Keratinocyte (primary cell): ENCODE measurements around the gene ANO2. TPM values are rescaled to one million over a fixed set of nuclear protein-coding genes. Genes with fewer than 3 reads are reported as not detected.

Source experiments
- DNase-seq: peaks from one replicate; pipeline ENCODE4 v3.0.0-alpha.2; 2011; ENCODE audit warnings: low read depth, missing footprints, low spot score
- FAIRE-seq: peaks from 2 replicates; lab custom pipeline; 2011; peaks lifted over from hg19 to GRCh38; lab: Jason Lieb, UNC
- H2AFZ ChIP-seq: 2 replicates; pipeline ENCODE4 v1.6.0; 2012; ENCODE audit warnings: low read length, control low read depth, inconsistent platforms; ENCODE audit not compliant: control insufficient read depth
- H3K27ac ChIP-seq: 2 replicates; pipeline ENCODE4 v1.5.1; 2011; ENCODE audit warnings: low read length; ENCODE audit not compliant: control insufficient read depth, insufficient read depth
- H3K27me3 ChIP-seq: 3 replicates; pipeline ENCODE4 v1.6.0; 2011; ENCODE audit warnings: low read length; ENCODE audit not compliant: control insufficient read depth, insufficient read depth; ENCODE audit errors: extremely low read depth
- H3K36me3 ChIP-seq, 2 experiments: 2 replicates in 1 of 2; 3 replicates in 1 of 2; pipeline ENCODE4 v1.5.1; 2011; ENCODE audit warnings: low read length in 2 of 2, mild to moderate bottlenecking in 1 of 2; ENCODE audit not compliant: control insufficient read depth in 2 of 2, insufficient read depth in 2 of 2; ENCODE audit errors: extremely low read depth in 1 of 2
- H3K4me1 ChIP-seq: 3 replicates; pipeline ENCODE4 v1.5.1; 2011; ENCODE audit warnings: low read length; ENCODE audit not compliant: control insufficient read depth, insufficient read depth; ENCODE audit errors: extremely low read depth
- H3K4me2 ChIP-seq: 3 replicates; pipeline ENCODE4 v1.6.0; 2011; ENCODE audit warnings: low read depth, low read length; ENCODE audit not compliant: control insufficient read depth, insufficient read depth; ENCODE audit errors: extremely low read depth
- H3K4me3 ChIP-seq, 3 experiments: fragments of 200-600 bp in 1 of 3; sonication (generic) in 1 of 3; 2 replicates in 2 of 3; 3 replicates in 1 of 3; pipeline ENCODE4 v1.5.1; 2011 to 2016; ENCODE audit warnings: low read length in 3 of 3, mild to moderate bottlenecking in 3 of 3, control low read depth in 2 of 3, inconsistent platforms in 1 of 3, low read depth in 1 of 3, mixed read lengths in 1 of 3, mixed run types in 1 of 3, moderate library complexity in 1 of 3; ENCODE audit not compliant: control insufficient read depth in 2 of 3, insufficient read depth in 2 of 3; ENCODE audit errors: extremely low read depth in 1 of 3
- H3K79me2 ChIP-seq: 2 replicates; pipeline ENCODE4 v1.6.0; 2012; ENCODE audit warnings: low read length; ENCODE audit not compliant: control insufficient read depth, insufficient read depth
- H3K9ac ChIP-seq: 3 replicates; pipeline ENCODE4 v1.6.0; 2011; ENCODE audit warnings: low read length; ENCODE audit not compliant: control insufficient read depth, insufficient read depth; ENCODE audit errors: extremely low read depth
- H3K9me1 ChIP-seq: 3 replicates; pipeline ENCODE4 v1.6.0; 2011; ENCODE audit warnings: low read length; ENCODE audit not compliant: control insufficient read depth, insufficient read depth; ENCODE audit errors: extremely low read depth
- H3K9me3 ChIP-seq: 2 replicates; pipeline ENCODE4 v1.5.1; 2012; ENCODE audit warnings: low read depth, low read length; ENCODE audit not compliant: control insufficient read depth
- H4K20me1 ChIP-seq: 3 replicates; pipeline ENCODE4 v1.6.0; 2011; ENCODE audit warnings: low read length; ENCODE audit not compliant: control insufficient read depth, insufficient read depth; ENCODE audit errors: extremely low read depth
- EZH2 ChIP-seq: IDR thresholded peaks from one replicate; pipeline ENCODE4 v1.6.1; 2012; ENCODE audit warnings: inconsistent platforms, mild to moderate bottlenecking, low read length, moderate library complexity
- dilution Hi-C: fragments of 300-500 bp; cut with MboI; formaldehyde crosslinking; loops from one replicate; pipeline ENCODE4 v1.7.0; 2020; ENCODE audit warnings: low sequenced_read_pairs; ENCODE audit not compliant: extremely low pct_ligation_motif_present
- polyA plus RNA-seq, 5 experiments: library from polyadenylated mRNA; depleted of rRNA in 3 of 5; stranded (reverse) in 3 of 5; stranded (forward) in 1 of 5; unstranded in 1 of 5; fragments of >200 nt; gene quantifications; 1 replicate in 1 of 5; 2 replicates in 3 of 5; 3 replicates in 1 of 5; pipeline versions ENCODE4 v1.2.1 to v1.2.3, GENCODE V29; 2011 to 2012; ENCODE audit warnings: missing spikeins in 2 of 5, low read depth in 1 of 5, low replicate concordance in 1 of 5
- TF ChIP-seq, protein P1 (sequence below), 3 experiments: IDR thresholded peaks in 1 of 3; conservative IDR thresholded peaks in 1 of 3; optimal IDR thresholded peaks in 1 of 3; 2 replicates in 2 of 3; 3 replicates in 1 of 3; pipeline versions ENCODE3 to v1.5.1; 2011; ENCODE audit warnings: low read length in 3 of 3, mild to moderate bottlenecking in 3 of 3, moderate library complexity in 2 of 3, control low read depth in 1 of 3, inconsistent platforms in 1 of 3; ENCODE audit not compliant: insufficient read depth in 2 of 3; ENCODE audit errors: extremely low read depth in 1 of 3

ANO2 gene
- polyA plus RNA-seq, 1 donor (not counting 4 experiments of a cell fraction or from before 2014, with no cell fraction given), result 0.14 TPM

DNA sequence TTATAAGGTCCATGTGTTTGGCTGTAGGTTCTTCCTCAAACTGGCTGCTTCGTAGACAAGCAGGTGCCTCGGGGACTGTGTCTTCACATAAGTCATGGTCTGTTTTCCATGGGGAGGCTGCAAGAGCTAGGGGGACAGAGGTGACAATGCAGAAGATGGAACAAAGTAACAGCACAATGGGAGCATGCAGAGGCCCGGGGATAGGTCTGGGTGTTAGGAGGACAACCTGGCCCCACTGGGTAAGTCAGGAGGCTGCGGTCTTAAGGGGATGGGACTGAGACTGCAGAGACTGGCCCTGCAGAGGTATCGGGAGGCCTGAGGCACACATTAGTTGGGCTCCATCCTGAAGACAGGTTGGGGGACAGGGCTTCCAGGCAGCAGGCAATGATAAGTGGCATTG lies 424.2 kb downstream of the ANO2 start:
- H3K9me3 ChIP-seq, result no peaks in the 10 kb centered on the region
- DNase-seq, result no peak
- TF ChIP-seq, protein P1, sequence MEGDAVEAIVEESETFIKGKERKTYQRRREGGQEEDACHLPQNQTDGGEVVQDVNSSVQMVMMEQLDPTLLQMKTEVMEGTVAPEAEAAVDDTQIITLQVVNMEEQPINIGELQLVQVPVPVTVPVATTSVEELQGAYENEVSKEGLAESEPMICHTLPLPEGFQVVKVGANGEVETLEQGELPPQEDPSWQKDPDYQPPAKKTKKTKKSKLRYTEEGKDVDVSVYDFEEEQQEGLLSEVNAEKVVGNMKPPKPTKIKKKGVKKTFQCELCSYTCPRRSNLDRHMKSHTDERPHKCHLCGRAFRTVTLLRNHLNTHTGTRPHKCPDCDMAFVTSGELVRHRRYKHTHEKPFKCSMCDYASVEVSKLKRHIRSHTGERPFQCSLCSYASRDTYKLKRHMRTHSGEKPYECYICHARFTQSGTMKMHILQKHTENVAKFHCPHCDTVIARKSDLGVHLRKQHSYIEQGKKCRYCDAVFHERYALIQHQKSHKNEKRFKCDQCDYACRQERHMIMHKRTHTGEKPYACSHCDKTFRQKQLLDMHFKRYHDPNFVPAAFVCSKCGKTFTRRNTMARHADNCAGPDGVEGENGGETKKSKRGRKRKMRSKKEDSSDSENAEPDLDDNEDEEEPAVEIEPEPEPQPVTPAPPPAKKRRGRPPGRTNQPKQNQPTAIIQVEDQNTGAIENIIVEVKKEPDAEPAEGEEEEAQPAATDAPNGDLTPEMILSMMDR (optimal IDR thresholded peaks at IDR 0.05 in 1 of 3, IDR thresholded peaks at IDR 0.05 in 1 of 3, conservative IDR thresholded peaks at IDR 0.05 in 1 of 3; ENCODE audit: extremely low read depth in 1 of 3, insufficient read depth in 2 of 3, low read length in 3 of 3), result no peak
- TF ChIP-seq EZH2, result no peak
- H3K4me3 ChIP-seq, result no peak overlapping the region
- no peaks in the 10 kb centered on the region for H3K4me1 ChIP-seq
- H3K9me1 ChIP-seq, result no peaks in the 10 kb centered on the region
- H2AFZ ChIP-seq, result no peak overlapping the region
- no peak overlapping the region for H3K9ac ChIP-seq
- H4K20me1 ChIP-seq, result no peaks in the 10 kb centered on the region
- peaks cover 5% of the 10 kb centered on the region for H3K27me3 ChIP-seq
- no peak overlapping the region for H3K4me2 ChIP-seq
- H3K36me3 ChIP-seq, result no peaks in the 10 kb centered on the region
- no peak for FAIRE-seq
- H3K27ac ChIP-seq, result no peak overlapping the region
- dilution Hi-C loops, result no loop called here
- H3K79me2 ChIP-seq, result no peaks in the 10 kb centered on the region

DNA sequence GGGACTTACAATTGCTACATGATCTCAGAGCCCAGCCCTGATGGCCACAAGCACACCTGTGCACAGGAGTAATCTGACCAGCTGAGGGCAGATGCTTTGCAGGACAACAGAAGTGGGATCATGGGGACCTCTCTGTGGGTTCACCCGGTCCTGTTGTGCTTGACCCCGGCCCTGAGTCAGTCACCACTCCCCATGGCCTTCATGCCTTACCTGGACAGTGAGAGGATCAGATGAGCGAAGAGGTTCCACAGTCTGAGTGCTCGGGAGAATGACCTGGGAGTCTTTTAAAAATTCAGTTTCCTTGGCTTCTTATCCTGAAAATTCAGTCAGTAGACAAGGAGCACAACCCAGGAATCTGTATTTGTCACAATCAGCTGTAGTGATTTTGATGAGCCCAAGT lies 425.0 kb downstream of the ANO2 start:
- TF ChIP-seq EZH2, result no peak
- TF ChIP-seq, protein P1 (optimal IDR thresholded peaks at IDR 0.05 in 1 of 3, IDR thresholded peaks at IDR 0.05 in 1 of 3, conservative IDR thresholded peaks at IDR 0.05 in 1 of 3; ENCODE audit: extremely low read depth in 1 of 3, insufficient read depth in 2 of 3, low read length in 3 of 3), result no peak
- Histone ChIP-seq H3K4me1 (no peaks in the 10 kb centered on the region), H3K36me3 (no peaks in the 10 kb centered on the region), H3K4me2 (no peak overlapping the region), H3K27me3 (peaks cover 5% of the 10 kb centered on the region), H2AFZ (no peak overlapping the region), H3K79me2 (no peaks in the 10 kb centered on the region), H4K20me1 (no peaks in the 10 kb centered on the region), H3K9me3 (no peaks in the 10 kb centered on the region), H3K27ac (no peak overlapping the region), H3K9me1 (no peaks in the 10 kb centered on the region), H3K4me3 (no peak overlapping the region), H3K9ac (no peak overlapping the region)
- dilution Hi-C loops, result no loop called here
- DNase-seq, result no peak
- FAIRE-seq, result no peak
